Retina (tissue), 1 donor: ENCODE measurements around the gene FRMPD1.
"Not testable (repeated sequence)": the region's sequence is repeated elsewhere in the genome, so short reads cannot be mapped to it uniquely, and the experiment has no call there.

Experiments
- DNase-seq: peaks from one replicate; pipeline ENCODE4 v3.0.0-alpha.2; 2016

The FRMPD1 gene

GRCh38 chr9:37650873-37651768 is at the start of gene FRMPD1:
FRMPD1 (plus strand) TSS chr9:37650954; CDS start chr9:37692642, 41,688 bp downstream.
- DNase-seq: peak; percentile 82

- DNase-seq: not testable (repeated sequence)
These were observed 48.7 kb upstream of the FRMPD1 start for GRCh38 chr9:37602061-37602460.

- no peak for DNase-seq
These were observed 47.9 kb upstream of the FRMPD1 start for GRCh38 chr9:37602817-37603216.

- no peak for DNase-seq
These were observed 46.5 kb upstream of the FRMPD1 start for GRCh38 chr9:37604296-37604695.

- no peak for DNase-seq
These were observed 42.5 kb upstream of the FRMPD1 start for GRCh38 chr9:37608250-37608649.

GRCh38 chr9:37609735-37610397 is 40.9 kb upstream of the FRMPD1 start:
- no peak for DNase-seq

GRCh38 chr9:37611014-37611413 is 39.7 kb upstream of the FRMPD1 start:
- DNase-seq: no peak

- DNase-seq: no peak
These were observed 38.8 kb upstream of the FRMPD1 start for GRCh38 chr9:37611961-37612360.

GRCh38 chr9:37617161-37617560 is 33.6 kb upstream of the FRMPD1 start:
- no peak for DNase-seq

GRCh38 chr9:37617832-37618231 is 32.9 kb upstream of the FRMPD1 start:
- peak; percentile 66 for DNase-seq

GRCh38 chr9:37618817-37619216 is 31.9 kb upstream of the FRMPD1 start:
- DNase-seq: no peak

GRCh38 chr9:37619806-37620205 is 30.9 kb upstream of the FRMPD1 start:
- DNase-seq: no peak

GRCh38 chr9:37620396-37620795 is 30.4 kb upstream of the FRMPD1 start:
- DNase-seq: no peak

- no peak for DNase-seq
These were observed 29.3 kb upstream of the FRMPD1 start for GRCh38 chr9:37621273-37622121.

GRCh38 chr9:37622462-37622861 is 28.3 kb upstream of the FRMPD1 start:
- no peak for DNase-seq

- no peak for DNase-seq
These were observed 27.5 kb upstream of the FRMPD1 start for GRCh38 chr9:37623267-37623666.

- DNase-seq: no peak
These were observed 26.7 kb upstream of the FRMPD1 start for GRCh38 chr9:37624073-37624472.

GRCh38 chr9:37625036-37625757 is 25.6 kb upstream of the FRMPD1 start:
- DNase-seq: no peak

- DNase-seq: no peak
These were observed 25.0 kb upstream of the FRMPD1 start for GRCh38 chr9:37625758-37626147.

GRCh38 chr9:37626708-37627292 is 24.0 kb upstream of the FRMPD1 start:
- no peak for DNase-seq

- DNase-seq: no peak
These were observed 18.3 kb upstream of the FRMPD1 start for GRCh38 chr9:37632479-37632878.

GRCh38 chr9:37635808-37636207 is 14.9 kb upstream of the FRMPD1 start:
- DNase-seq: no peak
